Naive B cell (primary cell): ENCODE results near the gene TTC7B. TPM values are rescaled to one million over a fixed set of nuclear protein-coding genes. Genes with fewer than 3 reads are reported as not detected.
"Not testable (repeated sequence)": the region's sequence is repeated elsewhere in the genome, so short reads cannot be mapped to it uniquely, and the experiment has no call there.

Experiments
- ATAC-seq, 2 donors: fragments of 150-1000 bp; cut with Tn5 transposase; 2 replicates each; pipeline ENCODE4 v1.10.0; 2021; ENCODE audit warnings: low read depth in 2 of 2, mild to moderate bottlenecking in 2 of 2, moderate library complexity in 2 of 2
- DNase-seq: peaks from one replicate; pipeline ENCODE4 v3.0.0; 2022
- H3K27ac Mint-ChIP-seq, 6 donors: one replicate each; pipeline ENCODE4 v1.8.0; 2020 to 2022; ENCODE audit warnings: mild to moderate bottlenecking in 6 of 6, mixed read lengths in 6 of 6, moderate library complexity in 5 of 6, inconsistent platforms in 2 of 6
- H3K27me3 Mint-ChIP-seq, 3 donors: one replicate each; pipeline ENCODE4 v1.8.0; 2021 to 2022; ENCODE audit warnings: mixed read lengths in 3 of 3, mild to moderate bottlenecking in 1 of 3
- H3K36me3 Mint-ChIP-seq, 2 donors: one replicate each; pipeline ENCODE4 v1.8.0; 2020 to 2022; ENCODE audit warnings: mixed read lengths in 2 of 2, inconsistent platforms in 1 of 2, mild to moderate bottlenecking in 1 of 2
- H3K4me1 Mint-ChIP-seq, 3 donors: one replicate each; pipeline ENCODE4 v1.8.0; 2020 to 2022; ENCODE audit warnings: mixed read lengths in 3 of 3, inconsistent platforms in 1 of 3, mild to moderate bottlenecking in 1 of 3, moderate library complexity in 1 of 3
- H3K4me3 Mint-ChIP-seq, 8 donors: one replicate each; pipeline ENCODE4 v1.8.0; 2020 to 2022; ENCODE audit warnings: mild to moderate bottlenecking in 8 of 8, mixed read lengths in 8 of 8, moderate library complexity in 8 of 8, inconsistent platforms in 2 of 8
- H3K9me3 Mint-ChIP-seq, 7 donors: one replicate each; pipeline ENCODE4 v1.8.0; 2020 to 2022; ENCODE audit warnings: mixed read lengths in 7 of 7, mild to moderate bottlenecking in 5 of 7, inconsistent platforms in 2 of 7, moderate library complexity in 1 of 7
- polyA plus RNA-seq, 6 donors: library from polyadenylated mRNA; unstranded; fragments of 300-500 nt; fragmentation: Illumina TruSeq; gene quantifications; one replicate each; pipeline ENCODE4 v1.2.3, GENCODE V29; 2021; ENCODE audit warnings: low read depth in 6 of 6

TTC7B gene
- polyA plus RNA-seq, 6 donors from 2014 or later, result 0.39 to 1.2 TPM; not detected in 4

DNA sequence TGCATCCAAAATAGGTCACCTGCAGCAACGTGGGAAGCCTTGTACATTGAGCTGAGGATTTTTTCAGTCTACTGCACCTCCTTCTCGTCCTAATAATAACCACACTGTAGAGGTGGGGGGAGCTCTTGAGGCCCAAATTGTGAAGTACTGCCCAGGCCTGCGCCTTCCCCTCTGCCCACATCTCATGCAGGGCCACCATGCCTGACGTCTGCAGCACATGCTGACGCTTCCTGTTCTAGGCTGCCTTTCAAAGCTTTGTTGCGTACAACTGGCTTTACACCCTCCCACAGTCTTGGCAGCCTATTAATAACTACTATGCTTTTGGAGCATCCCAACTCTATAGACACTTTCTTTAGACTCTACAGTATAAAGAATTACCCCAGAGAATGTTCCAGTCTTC, 26.5 kb upstream of the TTC7B start:
- H3K9me3 Mint-ChIP-seq, result peaks cover 0 to 2% (median 0%) of the 10 kb centered on the region in 7 donors
- ATAC-seq, result no peak
- no peaks in the 10 kb centered on the region for H3K36me3 Mint-ChIP-seq
- H3K27ac Mint-ChIP-seq, result peak overlapping the region in 1 of 6 donors; percentile 4
- H3K4me1 Mint-ChIP-seq, result peaks cover 0 to 3% (median 3%) of the 10 kb centered on the region in 3 donors
- no peak overlapping the region for H3K4me3 Mint-ChIP-seq
- no peak for DNase-seq
- H3K27me3 Mint-ChIP-seq, result peaks cover 0 to 5% (median 0%) of the 10 kb centered on the region in 3 donors

DNA sequence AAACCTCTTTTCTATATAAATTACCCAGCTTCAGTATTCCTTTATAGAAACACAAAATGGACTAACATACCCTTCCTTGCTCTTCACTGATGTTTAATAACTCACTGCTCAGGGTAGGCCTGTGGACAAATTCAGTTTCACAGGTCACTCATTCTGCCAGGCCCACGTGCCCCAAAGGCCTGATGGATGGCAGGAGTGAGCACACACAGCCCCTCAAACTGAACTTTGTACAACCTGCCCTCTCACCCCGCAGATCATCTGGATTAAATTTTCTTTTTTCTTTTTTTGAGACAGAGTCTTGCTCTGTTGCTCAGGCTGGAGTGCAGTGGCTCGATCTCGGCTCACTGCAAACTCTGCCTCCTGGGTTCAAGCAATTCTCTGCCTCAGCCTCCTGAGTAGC, 24.4 kb upstream of the TTC7B start:
- H3K9me3 Mint-ChIP-seq, ATAC-seq, H3K27ac Mint-ChIP-seq, DNase-seq, H3K36me3 Mint-ChIP-seq, H3K4me3 Mint-ChIP-seq: not testable (repeated sequence)
- Mint-ChIP-seq H3K27me3 (peaks cover 0 to 10% (median 0%) of the 10 kb centered on the region in 3 donors), H3K4me1 (peaks cover 0 to 11% (median 7%) of the 10 kb centered on the region in 3 donors)

DNA sequence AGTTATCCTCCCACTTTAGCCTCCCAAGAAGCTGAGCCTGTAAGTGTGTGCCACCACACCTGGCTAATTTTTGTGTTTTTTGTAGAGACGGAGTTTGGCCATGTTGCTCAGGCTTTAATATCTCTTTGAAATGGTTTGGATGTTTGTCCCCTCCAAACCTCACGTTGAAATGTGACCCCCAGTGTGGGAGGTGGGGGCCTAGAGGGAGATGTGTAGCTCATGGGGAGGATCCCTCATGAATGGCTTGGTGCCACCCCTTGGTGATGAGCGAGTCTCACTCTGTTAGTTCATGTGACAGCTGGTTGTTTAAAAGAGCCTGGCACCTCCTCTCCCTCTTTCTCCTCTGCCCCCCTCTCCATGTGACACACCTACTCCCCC, 23.6 kb upstream of the TTC7B start:
- Mint-ChIP-seq H3K36me3 (no peaks in the 10 kb centered on the region), H3K9me3 (no peaks in the 10 kb centered on the region), H3K27me3 (peaks cover 0 to 16% (median 0%) of the 10 kb centered on the region in 3 donors), H3K27ac (no peak overlapping the region), H3K4me3 (no peak overlapping the region), H3K4me1 (peaks cover 0 to 13% (median 7%) of the 10 kb centered on the region in 3 donors)
- DNase-seq, result no peak
- no peak for ATAC-seq

DNA sequence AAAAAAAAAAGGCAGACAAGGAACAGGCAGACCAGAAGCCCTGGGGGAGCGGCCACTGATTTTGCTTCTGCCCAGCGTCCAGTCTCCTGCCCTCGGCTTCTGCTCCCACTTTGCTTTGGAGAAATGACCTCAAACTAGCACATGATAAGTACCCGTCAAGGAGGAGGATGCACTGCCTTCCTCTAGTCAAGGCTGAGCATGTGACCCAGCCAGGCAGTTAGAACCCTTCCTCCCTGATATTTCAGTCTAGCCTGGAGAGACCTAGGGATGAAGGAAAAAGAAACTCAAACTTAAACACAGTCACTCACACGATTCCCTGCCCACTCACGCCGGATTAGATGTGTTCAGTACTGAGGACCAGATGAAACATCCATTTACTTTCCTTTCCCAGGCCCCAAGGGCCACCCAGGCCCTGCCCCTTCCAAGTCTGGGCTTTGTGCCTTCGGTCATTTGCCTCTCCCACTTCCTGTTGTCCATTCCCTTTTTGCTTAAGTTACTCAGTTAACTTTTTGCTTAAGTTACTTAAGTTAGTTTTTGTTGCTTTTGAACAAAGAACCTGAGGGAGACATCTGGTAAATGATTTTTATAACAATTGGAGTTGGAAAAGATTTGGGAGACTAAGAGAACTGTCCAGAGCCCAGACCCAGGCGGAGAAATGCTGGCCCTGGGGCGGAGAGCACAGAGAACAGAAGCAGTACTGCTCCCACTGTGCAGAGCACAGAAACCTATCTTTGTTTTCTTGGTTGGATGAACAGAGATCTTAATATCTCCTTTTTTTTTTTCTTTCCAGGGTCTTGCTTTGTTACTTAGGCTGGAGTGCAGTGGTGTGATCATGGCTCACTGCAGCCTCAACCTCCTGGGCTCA, 23.0 kb upstream of the TTC7B start:
- H3K36me3 Mint-ChIP-seq, result no peaks in the 10 kb centered on the region
- no peak for ATAC-seq
- H3K27me3 Mint-ChIP-seq, result peaks cover 0 to 18% (median 0%) of the 10 kb centered on the region in 3 donors
- H3K4me1 Mint-ChIP-seq, result peaks cover 0 to 13% (median 7%) of the 10 kb centered on the region in 3 donors
- no peak for DNase-seq
- H3K4me3 Mint-ChIP-seq, result peak overlapping the region in 1 of 8 donors; percentile 58
- H3K9me3 Mint-ChIP-seq, result no peaks in the 10 kb centered on the region
- no peak overlapping the region for H3K27ac Mint-ChIP-seq

DNA sequence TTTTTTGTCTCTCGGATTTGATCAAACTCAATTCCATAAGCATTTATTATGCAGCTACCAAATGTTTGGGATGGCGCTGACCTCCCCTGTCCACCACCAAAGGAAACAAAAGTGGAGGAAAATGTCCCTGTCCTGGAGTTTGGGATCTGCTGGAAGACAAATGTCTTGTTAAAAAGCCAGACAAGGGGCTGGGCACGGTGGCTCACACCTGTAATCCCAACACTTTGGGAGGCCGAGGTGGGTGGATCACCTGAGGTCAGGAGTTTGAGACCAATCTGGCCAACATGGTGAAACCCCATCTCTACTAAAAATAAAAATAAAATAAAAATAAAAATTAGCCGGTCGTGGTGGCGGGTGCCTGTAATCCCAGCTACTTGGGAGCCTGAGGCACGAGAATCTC, 22.3 kb upstream of the TTC7B start:
- H3K4me3 Mint-ChIP-seq, H3K27ac Mint-ChIP-seq, ATAC-seq, DNase-seq, H3K36me3 Mint-ChIP-seq, H3K9me3 Mint-ChIP-seq: not testable (repeated sequence)
- Mint-ChIP-seq H3K4me1 (peaks cover 0 to 13% (median 7%) of the 10 kb centered on the region in 3 donors), H3K27me3 (peaks cover 0 to 18% (median 0%) of the 10 kb centered on the region in 3 donors)

DNA sequence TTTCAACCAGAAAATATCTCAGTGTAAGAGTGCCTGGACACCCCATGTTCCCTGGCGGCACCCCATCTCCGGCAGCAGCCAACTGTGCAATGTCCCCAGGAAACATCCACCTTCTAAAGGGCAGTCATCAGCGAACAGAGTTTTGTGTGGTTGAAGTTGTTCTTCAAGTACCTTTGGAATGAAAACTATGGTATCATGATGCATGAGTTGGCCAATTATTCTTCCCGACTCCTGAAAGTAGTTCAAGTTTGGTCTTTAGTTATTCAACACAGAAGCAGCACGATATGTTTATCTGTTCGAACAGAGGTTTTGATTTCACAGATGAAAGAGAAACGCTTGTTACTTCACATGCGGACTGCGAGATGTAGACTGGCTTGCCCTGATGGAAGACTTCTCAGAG, 21.1 kb upstream of the TTC7B start:
- H3K36me3 Mint-ChIP-seq, result no peaks in the 10 kb centered on the region
- H3K4me1 Mint-ChIP-seq, result peaks cover 0 to 10% (median 4%) of the 10 kb centered on the region in 3 donors
- H3K27me3 Mint-ChIP-seq, result peaks cover 0 to 18% (median 0%) of the 10 kb centered on the region in 3 donors
- H3K9me3 Mint-ChIP-seq, result peaks cover 0 to 3% (median 0%) of the 10 kb centered on the region in 7 donors
- H3K27ac Mint-ChIP-seq, result peak overlapping the region in 1 of 6 donors; percentile 16
- no peak overlapping the region for H3K4me3 Mint-ChIP-seq
- ATAC-seq, result no peak
- no peak for DNase-seq

DNA sequence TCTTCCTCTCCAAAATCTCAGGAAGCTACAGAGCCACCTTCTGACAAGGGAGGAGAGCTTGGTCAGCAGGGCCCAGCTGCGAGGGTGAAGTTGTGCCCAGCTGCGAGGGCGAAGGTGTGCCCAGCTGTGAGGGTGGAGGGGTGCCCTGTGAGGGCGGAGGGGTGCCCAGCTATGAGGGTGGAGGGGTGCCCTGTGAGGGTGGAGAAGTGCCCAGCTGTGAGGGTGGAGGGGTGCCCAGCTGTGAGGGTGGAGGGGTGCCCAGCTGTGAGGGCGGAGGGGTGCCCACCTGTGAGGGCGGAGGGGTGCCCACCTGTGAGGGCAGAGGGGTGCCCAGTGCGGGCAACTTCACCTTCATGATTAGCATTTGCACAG, 20.4 kb upstream of the TTC7B start:
- peaks cover 0 to 10% (median 4%) of the 10 kb centered on the region in 3 donors for H3K4me1 Mint-ChIP-seq
- peaks cover 0 to 3% (median 0%) of the 10 kb centered on the region in 7 donors for H3K9me3 Mint-ChIP-seq
- no peak for DNase-seq
- ATAC-seq, result no peak
- no peaks in the 10 kb centered on the region for H3K36me3 Mint-ChIP-seq
- H3K27me3 Mint-ChIP-seq, result peaks cover 0 to 18% (median 0%) of the 10 kb centered on the region in 3 donors
- H3K4me3 Mint-ChIP-seq, result no peak overlapping the region
- peak overlapping the region in 1 of 6 donors; percentile 63 for H3K27ac Mint-ChIP-seq

DNA sequence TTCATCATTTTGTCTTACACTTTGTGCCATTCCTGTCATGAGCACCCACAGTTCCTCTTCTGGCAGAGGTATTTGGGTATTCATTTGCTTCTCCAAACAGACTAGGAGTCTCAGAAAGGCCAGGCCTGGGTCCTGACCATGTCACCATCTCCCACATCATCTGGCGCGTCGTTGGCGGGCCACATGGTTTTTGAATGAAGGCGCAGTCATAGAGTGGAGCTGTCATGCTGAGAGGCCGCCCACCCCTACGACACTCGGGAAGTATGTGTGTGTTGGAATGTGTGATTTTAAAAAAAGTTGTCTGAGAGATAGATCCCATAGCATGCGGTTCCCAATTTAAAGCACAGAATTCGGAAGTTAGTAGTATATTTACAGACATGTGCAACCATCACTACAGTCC, 15.6 kb upstream of the TTC7B start:
- DNase-seq (no peak), ATAC-seq (no peak)
- Mint-ChIP-seq H3K9me3 (peaks cover 0 to 3% (median 0%) of the 10 kb centered on the region in 7 donors), H3K27me3 (peaks cover 0 to 13% (median 0%) of the 10 kb centered on the region in 3 donors), H3K27ac (no peak overlapping the region), H3K36me3 (no peaks in the 10 kb centered on the region), H3K4me3 (peak overlapping the region in 1 of 8 donors; percentile 11), H3K4me1 (peaks cover 18 to 33% (median 20%) of the 10 kb centered on the region in 3 donors)

DNA sequence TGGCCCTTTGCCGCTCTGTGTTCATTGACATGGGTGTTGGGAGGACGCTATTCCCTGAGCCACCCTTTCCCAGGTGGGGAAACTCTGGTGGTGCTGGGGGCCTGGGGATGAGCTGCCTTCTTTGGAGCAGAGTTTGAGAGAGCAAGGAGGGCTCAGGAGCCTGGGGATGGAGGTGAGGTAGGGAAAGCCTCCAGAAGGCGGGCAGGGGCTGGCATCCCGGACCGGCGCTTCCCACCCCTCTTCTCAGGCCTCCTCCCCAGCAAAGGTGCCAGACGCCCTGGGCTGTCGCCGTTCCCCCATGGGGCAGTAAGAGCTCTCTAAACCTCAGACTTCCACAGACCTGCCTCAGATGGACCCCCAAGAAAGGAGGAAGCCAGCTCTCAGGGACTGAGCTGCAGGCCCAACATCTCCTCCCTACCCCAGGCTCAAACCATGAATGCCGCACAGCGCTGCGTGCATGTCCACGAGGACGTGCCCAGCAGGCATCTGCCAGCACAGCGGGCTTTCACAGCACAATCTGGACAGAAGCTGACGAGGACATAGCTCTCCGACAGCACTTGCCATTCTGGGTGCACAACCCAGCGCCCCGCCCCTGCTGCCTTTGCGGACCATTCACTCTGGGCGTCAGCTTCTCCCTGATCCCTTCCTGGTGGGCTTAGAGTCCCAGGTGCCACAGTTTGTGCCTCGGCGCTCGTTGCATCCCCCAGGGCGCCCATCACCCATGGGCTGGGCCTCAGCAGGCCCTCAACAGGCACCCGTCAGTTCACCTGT, 14.9 kb upstream of the TTC7B start:
- Mint-ChIP-seq H3K27ac (no peak overlapping the region), H3K36me3 (no peaks in the 10 kb centered on the region), H3K4me3 (peak overlapping the region in 1 of 8 donors; percentile 11), H3K27me3 (peaks cover 0 to 12% (median 0%) of the 10 kb centered on the region in 3 donors), H3K9me3 (peaks cover 0 to 3% (median 0%) of the 10 kb centered on the region in 7 donors), H3K4me1 (peaks cover 14 to 29% (median 20%) of the 10 kb centered on the region in 3 donors)
- no peak for ATAC-seq
- DNase-seq, result no peak

DNA sequence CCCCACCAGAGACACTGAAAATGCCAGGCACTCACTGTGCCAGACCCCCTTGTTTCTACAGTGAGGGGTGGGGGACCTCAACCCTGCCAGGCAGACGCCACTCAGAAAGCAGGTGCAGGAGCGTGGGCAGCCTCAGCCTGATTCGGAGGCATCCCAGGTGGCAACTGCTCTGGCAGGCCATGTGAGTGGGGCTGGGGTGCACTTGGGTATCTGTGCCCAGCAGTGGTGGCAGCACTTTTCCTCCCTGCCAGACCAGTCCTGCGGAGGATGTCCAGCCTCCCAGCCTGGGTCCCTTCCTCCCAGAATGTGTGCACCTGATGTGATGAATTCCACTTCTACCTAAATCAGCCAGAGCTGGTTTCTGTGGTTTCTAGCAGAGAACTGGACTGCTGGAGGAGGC, 13.4 kb upstream of the TTC7B start:
- no peaks in the 10 kb centered on the region for H3K36me3 Mint-ChIP-seq
- DNase-seq (no peak), ATAC-seq (no peak)
- H3K4me1 Mint-ChIP-seq, result peaks cover 14 to 23% (median 20%) of the 10 kb centered on the region in 3 donors
- peak overlapping the region in 1 of 8 donors; percentile 28 for H3K4me3 Mint-ChIP-seq
- peak overlapping the region in 1 of 6 donors; percentile 86 for H3K27ac Mint-ChIP-seq
- peaks cover 0 to under 1% (median 0%) of the 10 kb centered on the region in 3 donors for H3K27me3 Mint-ChIP-seq
- H3K9me3 Mint-ChIP-seq, result peaks cover 2 to 9% (median 4%) of the 10 kb centered on the region in 7 donors

DNA sequence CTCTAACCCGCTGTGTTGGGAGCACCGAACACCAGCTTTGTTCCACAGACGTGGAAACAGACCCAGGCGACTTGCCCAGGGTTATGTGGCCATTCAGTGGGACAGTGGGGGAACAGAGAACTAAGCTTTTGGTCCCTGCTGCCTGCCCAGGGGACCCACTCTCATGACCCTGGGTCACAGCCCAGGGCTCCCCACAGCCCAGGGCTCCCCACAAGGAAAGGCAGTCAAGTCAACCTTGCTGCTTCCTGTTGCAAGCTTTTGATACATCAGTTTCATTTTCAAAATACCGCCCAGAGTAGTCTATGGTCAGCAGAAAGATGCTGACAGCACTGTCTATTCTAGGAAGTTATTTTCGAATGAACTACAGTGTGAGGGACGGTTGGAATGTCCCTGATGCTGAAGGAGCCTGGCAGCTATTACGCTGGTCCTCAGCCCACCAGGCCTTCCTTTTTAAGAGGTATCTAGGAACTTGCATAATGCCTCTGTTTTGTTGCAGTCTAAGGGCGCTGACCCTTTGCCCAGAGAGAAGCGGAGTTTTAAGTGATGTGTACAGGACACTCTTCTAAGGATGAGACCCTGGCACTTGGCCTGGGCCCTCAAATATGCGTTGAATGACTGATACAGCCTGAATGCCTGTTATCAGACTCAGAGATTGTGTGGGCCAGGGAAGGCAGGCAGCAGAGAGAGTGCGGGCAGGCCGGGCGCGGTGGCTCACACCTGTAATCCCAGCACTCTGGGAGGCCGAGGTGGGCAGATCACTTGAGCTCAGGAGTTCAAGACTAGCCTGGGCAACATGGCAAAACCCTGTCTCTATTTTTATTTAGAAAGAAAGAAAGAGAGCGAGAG, 12.6 kb upstream of the TTC7B start:
- DNase-seq (peak; percentile 18), ATAC-seq (peak; percentile 14 to 17)
- Mint-ChIP-seq H3K27me3 (no peaks in the 10 kb centered on the region), H3K4me1 (peaks cover 14 to 23% (median 20%) of the 10 kb centered on the region in 3 donors), H3K36me3 (peaks cover 3 to 5% of the 10 kb centered on the region in 2 donors), H3K4me3 (peak overlapping the region; percentile 74 to 91 (median 84)), H3K27ac (peak overlapping the region; percentile 38 to 96 (median 80)), H3K9me3 (peaks cover 5 to 15% (median 9%) of the 10 kb centered on the region in 7 donors)

DNA sequence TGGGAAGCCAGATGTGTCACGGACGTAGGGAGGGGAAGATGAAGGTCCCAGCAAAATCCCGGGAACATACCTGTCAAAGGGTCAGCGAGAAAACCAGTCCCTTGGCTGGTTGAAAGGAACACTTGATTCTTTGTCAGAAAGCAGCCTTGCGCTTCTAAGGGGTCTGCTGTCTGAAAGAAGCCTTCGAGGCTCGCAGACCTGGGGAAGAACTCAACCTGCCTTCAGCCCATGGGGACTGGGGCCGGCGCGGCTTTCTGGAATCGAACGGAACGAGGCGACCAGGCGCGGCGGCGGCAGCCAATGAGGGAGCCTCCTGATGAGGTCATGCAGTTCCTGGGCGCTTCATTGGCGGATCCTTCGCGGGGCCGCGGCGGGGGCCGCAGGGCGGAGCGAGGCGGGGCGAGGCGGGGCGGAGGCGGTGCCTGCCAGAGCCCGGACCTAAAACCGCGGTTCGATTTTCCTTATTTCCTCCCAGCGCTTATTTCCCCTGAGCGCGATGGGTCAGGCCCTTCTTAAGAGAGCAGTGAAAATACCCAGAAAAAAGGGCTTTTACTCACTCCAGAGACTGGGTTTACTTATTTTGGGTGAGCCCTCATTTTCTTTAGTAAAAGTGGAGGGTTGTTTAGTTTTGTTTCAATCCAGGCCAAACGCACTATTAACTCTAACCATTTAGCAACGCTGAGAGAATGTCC, 11.8 kb upstream of the TTC7B start:
- Mint-ChIP-seq H3K27me3 (no peaks in the 10 kb centered on the region), H3K4me3 (peak overlapping the region; percentile 74 to 91 (median 84)), H3K9me3 (peaks cover 6 to 23% (median 13%) of the 10 kb centered on the region in 7 donors), H3K4me1 (peaks cover 14 to 23% (median 20%) of the 10 kb centered on the region in 3 donors), H3K27ac (peak overlapping the region; percentile 65 to 96 (median 80)), H3K36me3 (peaks cover 5 to 8% of the 10 kb centered on the region in 2 donors)
- ATAC-seq, result peak; percentile 99
- peak; percentile 89 for DNase-seq
